CD4-positive, alpha-beta T cell (primary cell): ENCODE measurements around the gene IGFLR1. TPM values are rescaled to one million over a fixed set of nuclear protein-coding genes. Genes with fewer than 3 reads are reported as not detected.

Experiments used
- ATAC-seq: fragments of 200-7000 bp; cut with Tn5 transposase; one replicate; pipeline ENCODE4 v1.10.0; 2022; ENCODE audit warnings: mild to moderate bottlenecking; ENCODE audit not compliant: poor library complexity
- CTCF ChIA-PET: fragments of 350-600 bp; sonication (Branson Sonifier 250); formaldehyde crosslinking; loops from one replicate; lab custom pipeline; 2021; ENCODE audit warnings: antibody characterized with exemption, inconsistent platforms; lab: Charles Lee
- POLR2A ChIA-PET: fragments of 350-600 bp; sonication (Branson Sonifier 250); formaldehyde crosslinking; loops from one replicate; lab custom pipeline; 2021; ENCODE audit warnings: antibody characterized with exemption, inconsistent platforms; lab: Charles Lee
- DNase-seq, 14 experiments: peaks; one replicate each; pipeline ENCODE4 v3.0.0-alpha.2; 2013 to 2020; ENCODE audit warnings: mixed read lengths in 2 of 14
- H3K27ac ChIP-seq, 2 donors: one replicate each; pipeline versions ENCODE4 v1.5.1 to v1.7.0; 2013; ENCODE audit warnings: low read length in 2 of 2, low read depth in 1 of 2, mild to moderate bottlenecking in 1 of 2
- H3K27me3 ChIP-seq, 2 experiments: 1 replicate in 1 of 2; 2 replicates in 1 of 2; pipeline versions ENCODE4 v1.6.1 to v1.7.0; 2013; ENCODE audit warnings: low read length in 2 of 2, control low read depth in 1 of 2, mild to moderate bottlenecking in 1 of 2, moderate library complexity in 1 of 2; ENCODE audit not compliant: insufficient read depth in 2 of 2, control insufficient read depth in 1 of 2
- H3K36me3 ChIP-seq: one replicate; pipeline ENCODE4 v1.6.1; 2013; ENCODE audit warnings: low read length, control low read depth; ENCODE audit not compliant: insufficient read depth
- H3K4me1 ChIP-seq: one replicate; pipeline ENCODE4 v1.6.1; 2013; ENCODE audit warnings: low read length, control low read depth; ENCODE audit not compliant: insufficient read depth
- H3K4me3 ChIP-seq: one replicate; pipeline ENCODE4 v1.5.1; 2013; ENCODE audit warnings: mild to moderate bottlenecking, low read length, moderate library complexity
- H3K9me3 ChIP-seq, 2 experiments: 1 replicate in 1 of 2; 2 replicates in 1 of 2; pipeline versions ENCODE4 v1.6.1 to v1.7.0; 2013; ENCODE audit warnings: low read length in 2 of 2, mild to moderate bottlenecking in 2 of 2, control low read depth in 1 of 2, moderate library complexity in 1 of 2; ENCODE audit not compliant: control insufficient read depth in 1 of 2, insufficient read depth in 1 of 2
- H3K27ac Mint-ChIP-seq: one replicate; pipeline ENCODE4 v1.8.0; 2020; ENCODE audit warnings: mixed read lengths
- H3K27me3 Mint-ChIP-seq: one replicate; pipeline ENCODE4 v1.8.0; 2021; ENCODE audit warnings: mixed read lengths
- H3K36me3 Mint-ChIP-seq: one replicate; pipeline ENCODE4 v1.8.0; 2021; ENCODE audit warnings: low read depth, mixed read lengths
- H3K4me1 Mint-ChIP-seq: one replicate; pipeline ENCODE4 v1.8.0; 2021; ENCODE audit warnings: low read depth, mixed read lengths
- H3K4me3 Mint-ChIP-seq: one replicate; pipeline ENCODE4 v1.8.0; 2020; ENCODE audit warnings: mild to moderate bottlenecking, mixed read lengths
- H3K9me3 Mint-ChIP-seq: one replicate; pipeline ENCODE4 v1.8.0; 2020; ENCODE audit warnings: mixed read lengths
- CTCF ChIP-seq: fragments of 200-600 bp; IDR thresholded peaks from one replicate; pipeline ENCODE4 v1.8.0; 2022; ENCODE audit warnings: antibody characterized with exemption, mild to moderate bottlenecking
- intact Hi-C, 2 experiments: fragments of 100-400 bp; cut with DNase I in 1 of 2; cut with micrococcal nuclease in 1 of 2; formaldehyde crosslinking; loops; one replicate each; pipeline versions ENCODE4 v1.15.1 to v1.9.0; 2023 to 2025; cut with DNase I, micrococcal nuclease
- total RNA-seq, 174 experiments: library from RNA in 2 of 174; stranded (reverse) in 2 of 174; gene quantifications; one replicate each; pipeline ENCODE4 v1.2.3 and lab custom pipeline; 2021 to 2026

Gene IGFLR1
- total RNA-seq, 2 experiments from 2014 or later, result 40.3 to 43.1 TPM

DNA sequence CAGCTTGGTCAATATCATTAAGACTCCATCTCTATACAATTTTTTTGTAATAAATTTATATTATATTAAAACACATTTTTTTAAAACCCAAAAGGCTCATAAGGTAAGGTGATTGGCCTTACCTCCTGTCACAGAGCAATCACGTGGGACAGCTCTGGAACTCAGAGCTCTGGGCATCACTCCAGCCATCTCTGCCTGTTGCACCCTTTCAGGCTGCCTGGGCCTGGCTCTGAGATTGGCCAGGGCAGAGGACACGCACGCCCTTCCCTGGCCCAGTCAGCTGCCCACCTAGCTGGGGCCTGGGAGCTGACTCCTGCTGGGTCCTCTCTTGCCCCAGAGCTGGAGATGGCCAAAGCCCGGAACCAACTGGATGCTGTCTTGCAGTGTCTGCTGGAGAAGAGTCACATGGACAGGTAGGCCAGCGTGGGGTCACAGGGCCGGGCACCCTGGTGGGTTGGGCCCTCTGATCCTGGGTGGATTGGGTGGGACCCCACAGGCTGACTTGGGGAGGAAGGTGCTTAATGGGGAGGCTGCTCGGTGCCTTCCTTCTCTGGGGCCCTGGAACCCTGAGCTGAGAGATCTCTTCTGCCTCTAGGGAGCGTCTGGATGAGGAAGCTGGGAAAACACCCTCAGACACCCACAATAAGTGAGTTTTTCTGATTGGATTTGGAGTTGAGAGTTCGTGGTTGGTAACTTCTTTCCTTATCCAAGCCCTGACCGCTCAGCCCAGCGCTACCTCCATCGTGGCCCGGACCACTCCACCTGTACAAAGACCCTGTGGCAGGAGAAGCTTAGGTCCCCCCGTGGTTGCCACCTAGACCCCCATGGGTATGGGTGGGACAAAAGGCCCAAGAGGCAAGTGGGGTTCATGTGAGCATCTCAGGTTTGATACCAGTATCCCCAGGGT, 9.8 kb upstream of the IGFLR1 start:
- CTCF ChIA-PET, result interaction anchor here (1.0 kb wide), 1 partner anchor 36 kb away, joined by 3 read pairs; no protein-coding TSS in a partner anchor

GRCh38 chr19:35750167-35750566, 7.9 kb upstream of the IGFLR1 start:
- no peak for TF ChIP-seq CTCF
- Histone ChIP-seq H3K36me3 (peaks cover 28% of the 10 kb centered on the region), H3K27ac (no peak overlapping the region), H3K9me3 (no peaks in the 10 kb centered on the region), H3K27me3 (no peaks in the 10 kb centered on the region), H3K4me3 (no peak overlapping the region), H3K4me1 (peaks cover 37% of the 10 kb centered on the region)
- H3K27ac Mint-ChIP-seq, result no peak overlapping the region
- CTCF ChIA-PET, result no interaction called here
- no peak for DNase-seq
- POLR2A ChIA-PET, result no interaction called here
- H3K27me3 Mint-ChIP-seq, result peaks cover 6% of the 10 kb centered on the region
- H3K4me1 Mint-ChIP-seq, result peaks cover 35% of the 10 kb centered on the region
- no peaks in the 10 kb centered on the region for H3K9me3 Mint-ChIP-seq
- peak overlapping the region; percentile 78 for H3K4me3 Mint-ChIP-seq
- peaks cover 37% of the 10 kb centered on the region for H3K36me3 Mint-ChIP-seq
- no peak for ATAC-seq
- intact Hi-C loops, result loop anchor here in 1 of 2 experiments (10.0 kb wide), 1 partner anchor 935 kb away; the partner anchor contains the start of gene ZNF567

More for the DNA sequence above, 9.8 kb upstream of the IGFLR1 start:
- H3K4me1 Mint-ChIP-seq, result peaks cover 31% of the 10 kb centered on the region
- H3K4me1 ChIP-seq, result peaks cover 42% of the 10 kb centered on the region
- POLR2A ChIA-PET, result interaction anchor here (0.6 to 1.2 kb wide), 2 partner anchors 32 to 49 kb away, joined by 3 to 5 read pairs; no protein-coding TSS in a partner anchor
- no peak overlapping the region for H3K4me3 ChIP-seq
- H3K9me3 ChIP-seq, result no peaks in the 10 kb centered on the region
- peak overlapping the region; percentile 30 for H3K4me3 Mint-ChIP-seq
- peaks cover 12% of the 10 kb centered on the region for H3K27me3 Mint-ChIP-seq
- no peak for TF ChIP-seq CTCF
- DNase-seq, result peak in 1 of 14 experiments; percentile 17
- H3K27me3 ChIP-seq, result peaks cover 0 to 2% of the 10 kb centered on the region in 2 experiments
- H3K36me3 Mint-ChIP-seq, result peaks cover 32% of the 10 kb centered on the region
- peaks cover 28% of the 10 kb centered on the region for H3K36me3 ChIP-seq
- no peaks in the 10 kb centered on the region for H3K9me3 Mint-ChIP-seq
- no peak overlapping the region for H3K27ac Mint-ChIP-seq
- intact Hi-C loops, result loop anchor here in 1 of 2 experiments (10.0 kb wide), 1 partner anchor 933 kb away; the partner anchor contains the start of gene ZNF567
- no peak overlapping the region for H3K27ac ChIP-seq
- ATAC-seq, result no peak

DNA sequence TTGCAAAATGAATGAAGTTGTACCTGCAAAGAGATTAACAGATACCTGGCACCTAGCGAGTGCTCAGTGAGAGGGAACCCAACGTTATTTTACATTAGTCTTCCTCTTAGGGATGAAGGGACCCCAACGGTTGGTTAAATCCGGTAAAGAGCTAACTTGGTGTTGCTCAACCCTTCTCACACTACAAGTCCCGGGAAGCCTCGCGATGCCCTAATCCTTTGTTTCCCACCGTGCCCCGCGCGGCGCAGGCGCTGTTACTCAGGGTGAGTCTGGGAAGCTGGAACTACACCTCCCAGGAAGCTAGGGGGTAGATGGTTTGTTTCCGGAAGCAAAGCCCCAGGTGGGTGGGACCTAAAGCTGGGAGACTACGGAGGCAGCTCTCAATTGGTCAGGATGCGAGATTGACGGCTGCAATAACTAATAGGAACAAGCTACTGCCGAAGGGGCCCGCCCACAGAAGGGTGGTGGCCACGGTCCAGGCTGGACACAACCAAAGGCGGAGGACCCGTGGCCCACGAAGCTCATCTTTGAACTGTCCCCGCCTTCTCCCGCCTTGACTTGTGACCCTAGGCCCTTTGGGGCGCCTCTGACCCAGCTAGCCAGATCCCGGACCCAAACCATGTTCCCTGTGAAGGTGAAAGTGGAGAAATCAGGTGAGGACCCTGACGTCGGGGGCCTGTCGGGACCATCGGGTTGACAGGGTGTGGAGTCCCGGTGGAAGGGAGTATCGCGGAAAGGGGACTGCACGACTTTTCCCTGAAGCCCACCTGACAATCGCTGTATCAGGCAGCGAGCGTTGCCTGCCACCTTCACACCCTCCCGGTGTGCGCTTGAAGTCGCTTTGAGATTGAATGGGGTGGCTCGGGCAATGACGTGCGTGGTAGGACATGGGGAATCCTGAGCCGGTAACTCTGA, 6.1 kb upstream of the IGFLR1 start, which contains the start of gene LIN37:
LIN37 (plus strand) TSS at position 471 of the 915 bp plus-strand sequence; CDS start at position 620, 149 bp downstream.
- no peaks in the 10 kb centered on the region for H3K27me3 ChIP-seq
- H3K9me3 ChIP-seq, result no peaks in the 10 kb centered on the region
- ChIA-PET CTCF (interaction anchor here (1.0 kb wide), 2 partner anchors 33 to 211 kb away, joined by 3 to 5 read pairs; no protein-coding TSS in a partner anchor), POLR2A (interaction anchor here (0.8 to 1.7 kb wide), 16 partner anchors 8 to 741 kb away, joined by 3 to 17 read pairs (median 5); partner anchors contain the start of genes COX6B1, POLR2I, PROSER3 and ZNF566)
- H3K27ac ChIP-seq, result peak within 1 kb of the TSS; percentile 61 to 75
- peak within 1 kb of the TSS; percentile 89 for H3K27ac Mint-ChIP-seq
- peak; percentile 70 for ATAC-seq
- intact Hi-C loops, result loop anchor here (1.0 to 10.0 kb wide), 6 partner anchors 9 to 366 kb away; partner anchors contain the start of genes HSPB6 (in 1 of the 2), LRFN3 (in 1 of the 2), OVOL3 (in 1 of the 2) and POLR2I (in 1 of the 2)
- H3K4me3 Mint-ChIP-seq, result peak within 1 kb of the TSS; percentile 98
- peak within 1 kb of the TSS; percentile 94 for H3K4me3 ChIP-seq
- peaks cover 14% of the 10 kb centered on the region for H3K36me3 ChIP-seq
- peaks cover 37% of the 10 kb centered on the region for H3K4me1 Mint-ChIP-seq
- no peaks in the 10 kb centered on the region for H3K27me3 Mint-ChIP-seq
- no peaks in the 10 kb centered on the region for H3K9me3 Mint-ChIP-seq
- DNase-seq, result peak; percentile 95 to 100 (median 98)
- H3K4me1 ChIP-seq, result peaks cover 49% of the 10 kb centered on the region
- no peak for TF ChIP-seq CTCF
- peaks cover 30% of the 10 kb centered on the region for H3K36me3 Mint-ChIP-seq
